ENCODE measurements around the gene CDS2.

Gene CDS2

DNA sequence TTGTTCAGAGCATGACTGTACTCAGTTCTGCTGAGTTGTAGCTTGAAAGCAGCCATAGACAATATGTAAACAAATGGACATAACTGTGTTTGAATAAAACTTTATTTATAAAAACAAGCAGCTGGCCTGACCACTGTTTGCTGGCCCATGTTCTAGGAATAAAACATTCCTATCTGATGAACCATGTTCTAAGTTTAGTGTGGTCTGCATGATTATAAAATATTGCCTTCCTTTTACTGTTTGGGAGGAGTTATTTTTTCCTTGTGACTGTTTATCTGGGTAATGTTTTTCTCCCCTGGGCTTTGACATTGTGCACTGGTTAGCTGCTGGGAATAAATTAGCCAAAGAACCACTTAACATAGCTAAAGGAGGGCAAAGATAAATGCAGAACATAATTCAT, 55.1 kb downstream of the CDS2 start:
- TF ChIP-seq, protein P1, sequence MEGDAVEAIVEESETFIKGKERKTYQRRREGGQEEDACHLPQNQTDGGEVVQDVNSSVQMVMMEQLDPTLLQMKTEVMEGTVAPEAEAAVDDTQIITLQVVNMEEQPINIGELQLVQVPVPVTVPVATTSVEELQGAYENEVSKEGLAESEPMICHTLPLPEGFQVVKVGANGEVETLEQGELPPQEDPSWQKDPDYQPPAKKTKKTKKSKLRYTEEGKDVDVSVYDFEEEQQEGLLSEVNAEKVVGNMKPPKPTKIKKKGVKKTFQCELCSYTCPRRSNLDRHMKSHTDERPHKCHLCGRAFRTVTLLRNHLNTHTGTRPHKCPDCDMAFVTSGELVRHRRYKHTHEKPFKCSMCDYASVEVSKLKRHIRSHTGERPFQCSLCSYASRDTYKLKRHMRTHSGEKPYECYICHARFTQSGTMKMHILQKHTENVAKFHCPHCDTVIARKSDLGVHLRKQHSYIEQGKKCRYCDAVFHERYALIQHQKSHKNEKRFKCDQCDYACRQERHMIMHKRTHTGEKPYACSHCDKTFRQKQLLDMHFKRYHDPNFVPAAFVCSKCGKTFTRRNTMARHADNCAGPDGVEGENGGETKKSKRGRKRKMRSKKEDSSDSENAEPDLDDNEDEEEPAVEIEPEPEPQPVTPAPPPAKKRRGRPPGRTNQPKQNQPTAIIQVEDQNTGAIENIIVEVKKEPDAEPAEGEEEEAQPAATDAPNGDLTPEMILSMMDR (IDR thresholded peaks at IDR 0.05): no peak
- TF ChIP-seq ZFX (IDR thresholded peaks at IDR 0.05; ENCODE audit: borderline replicate concordance): no peak
- peak overlapping the region; percentile 9; the same call in 1 of the 2 replicates for H3K27ac ChIP-seq

DNA sequence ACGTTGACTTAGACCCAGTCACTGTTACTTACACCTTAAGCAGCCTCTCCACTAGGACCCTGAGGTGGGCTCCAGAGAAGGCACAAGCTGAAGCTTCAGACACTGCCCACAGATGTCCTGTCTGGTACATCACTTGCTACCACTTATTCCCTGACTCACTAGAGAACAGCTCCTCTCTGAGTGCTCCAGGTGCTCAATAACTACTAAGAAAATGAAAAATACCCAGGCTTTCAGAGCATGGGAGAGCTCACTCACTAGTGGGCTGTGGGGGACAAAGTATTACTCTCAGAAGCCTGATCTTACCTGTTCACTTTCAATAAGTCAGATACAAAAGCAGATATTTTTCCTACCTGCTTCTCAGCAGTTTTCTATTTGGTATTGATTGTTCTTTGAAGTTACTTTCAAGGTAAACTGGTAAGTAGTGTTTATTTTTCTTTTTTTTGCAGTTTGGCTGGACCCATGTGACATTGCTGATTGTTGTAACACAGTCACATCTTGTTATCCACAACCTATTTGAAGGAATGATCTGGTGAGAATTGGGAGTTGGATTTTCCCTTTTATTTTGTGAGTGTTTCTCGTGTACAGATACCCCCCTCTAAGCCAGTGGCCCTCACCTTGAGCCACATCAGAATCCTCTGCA, 55.9 kb downstream of the CDS2 start:
- no peak for TF ChIP-seq ZFX (IDR thresholded peaks at IDR 0.05; ENCODE audit: borderline replicate concordance)
- TF ChIP-seq, protein P1 (IDR thresholded peaks at IDR 0.05): no peak

DNA sequence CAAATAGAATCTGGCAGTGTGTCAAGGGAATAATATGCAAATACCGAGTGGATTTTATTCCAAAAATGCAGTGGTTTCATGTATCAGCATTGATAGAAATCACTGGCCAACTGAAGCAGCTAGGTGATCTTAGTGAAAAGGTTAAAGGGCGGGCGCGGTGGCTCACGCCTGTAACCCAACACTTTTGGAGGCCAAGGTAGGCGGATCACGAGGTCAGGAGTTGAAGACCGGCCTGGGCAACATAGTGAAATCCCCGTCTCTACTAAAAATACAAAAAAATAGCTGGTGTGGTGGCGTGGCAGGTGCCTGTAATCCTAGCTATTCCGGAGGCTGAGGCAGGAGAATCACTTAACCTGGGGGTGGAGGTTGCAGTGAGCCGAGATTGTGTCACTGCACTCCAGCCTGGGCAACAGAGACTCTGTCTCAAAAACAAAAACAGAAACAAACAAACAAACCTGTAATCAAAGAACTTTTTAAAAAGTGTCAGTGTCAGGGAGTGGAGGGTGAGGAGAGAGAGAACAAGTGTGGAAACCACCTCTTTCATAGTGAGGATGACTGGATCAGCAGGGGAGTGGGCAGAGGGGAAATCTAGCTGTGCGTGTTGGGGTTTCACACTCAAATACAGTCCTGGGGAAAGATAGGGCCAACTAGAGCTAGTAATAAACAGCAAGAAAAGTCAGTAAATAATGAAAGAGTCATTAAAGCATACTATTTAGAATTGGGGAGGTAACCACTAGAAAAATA, 57.1 kb downstream of the CDS2 start:
- TF ChIP-seq, protein P1 (IDR thresholded peaks at IDR 0.05): no peak
- TF ChIP-seq ZFX (IDR thresholded peaks at IDR 0.05; ENCODE audit: borderline replicate concordance): no peak
- H3K27ac ChIP-seq: no peak overlapping the region

More for the DNA sequence above, 55.9 kb downstream of the CDS2 start:
- H3K27ac ChIP-seq: no peak overlapping the region

DNA sequence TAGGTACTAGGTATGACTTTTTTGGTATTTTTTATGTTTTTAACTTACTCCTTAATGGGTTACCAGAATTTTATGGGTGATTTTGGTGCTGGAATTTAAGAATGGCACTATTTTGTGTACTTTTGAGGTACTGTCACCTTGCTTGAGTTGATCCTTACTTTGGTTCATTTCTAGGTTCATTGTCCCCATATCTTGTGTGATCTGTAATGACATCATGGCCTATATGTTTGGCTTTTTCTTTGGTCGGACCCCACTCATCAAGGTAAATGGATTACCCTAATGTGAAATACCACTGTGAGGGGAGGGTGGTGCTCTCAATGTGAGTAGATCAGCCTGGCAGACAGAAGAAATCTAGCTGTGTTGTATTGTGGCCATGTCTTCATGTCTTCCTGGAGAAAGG, 57.9 kb downstream of the CDS2 start:
- TF ChIP-seq, protein P1 (IDR thresholded peaks at IDR 0.05): no peak
- no peak for TF ChIP-seq ZFX (IDR thresholded peaks at IDR 0.05; ENCODE audit: borderline replicate concordance)
- no peak overlapping the region for H3K27ac ChIP-seq

DNA sequence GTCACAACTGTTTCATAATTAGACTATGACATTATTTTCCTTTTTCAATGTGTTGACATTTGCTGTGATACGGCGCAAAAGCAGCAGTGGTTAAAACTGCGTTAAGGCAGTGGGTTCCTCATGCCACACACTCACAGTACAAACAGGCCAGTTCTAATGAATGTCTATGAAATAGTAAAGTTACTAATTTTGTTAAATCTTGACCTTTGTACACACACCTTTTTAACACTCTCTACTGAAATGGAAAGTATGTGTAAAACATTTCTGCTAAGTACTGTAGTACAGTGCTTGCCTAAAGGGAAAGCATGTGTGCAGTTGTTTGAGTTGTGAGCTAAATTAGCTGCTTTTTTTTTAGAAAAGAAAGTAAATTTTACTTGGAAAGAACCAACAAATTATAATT, 60.3 kb downstream of the CDS2 start:
- TF ChIP-seq, protein P1 (IDR thresholded peaks at IDR 0.05): no peak
- TF ChIP-seq ZFX (IDR thresholded peaks at IDR 0.05; ENCODE audit: borderline replicate concordance): no peak
- no peak overlapping the region for H3K27ac ChIP-seq

DNA sequence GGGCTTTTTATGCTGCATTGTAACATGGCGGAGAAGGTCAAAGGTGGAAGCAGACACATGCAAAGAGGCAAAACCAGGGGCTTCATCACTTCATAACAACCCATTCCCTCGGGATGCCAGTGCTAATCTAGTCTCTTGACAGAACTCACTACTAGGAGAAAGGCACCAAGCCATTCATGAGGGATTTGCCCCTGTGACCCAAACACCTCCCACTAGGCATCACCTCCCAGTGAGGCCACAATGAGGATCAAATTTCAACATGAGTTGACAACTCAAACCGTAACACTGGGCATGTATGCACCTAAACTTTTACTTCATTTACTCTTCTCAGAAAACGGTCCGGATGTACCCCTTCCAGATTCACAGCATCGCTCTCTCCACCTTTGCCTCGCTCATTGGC, 61.9 kb downstream of the CDS2 start:
- no peak overlapping the region for H3K27ac ChIP-seq
- TF ChIP-seq ZFX (IDR thresholded peaks at IDR 0.05; ENCODE audit: borderline replicate concordance): no peak
- TF ChIP-seq, protein P1 (IDR thresholded peaks at IDR 0.05): no peak

DNA sequence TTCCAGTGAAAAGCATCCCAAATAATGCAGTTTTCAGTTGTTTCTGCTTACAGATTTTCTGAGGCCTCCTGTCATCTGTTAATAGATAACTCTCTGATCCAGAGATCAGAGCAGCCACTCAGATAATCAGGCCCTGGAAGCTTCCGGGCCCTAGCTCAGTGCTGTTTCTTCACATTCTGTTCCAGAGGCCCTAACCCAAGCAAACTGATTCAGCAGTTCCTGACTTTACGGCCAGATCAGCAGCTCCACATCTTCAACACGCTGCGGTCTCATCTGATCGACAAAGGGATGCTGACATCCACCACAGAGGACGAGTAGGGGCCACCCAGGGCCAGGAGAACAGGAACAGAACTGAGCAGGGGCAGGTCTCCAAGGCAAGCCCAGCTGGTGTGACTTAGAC, 63.1 kb downstream of the CDS2 start:
- no peak overlapping the region for H3K27ac ChIP-seq
- TF ChIP-seq ZFX (IDR thresholded peaks at IDR 0.05; ENCODE audit: borderline replicate concordance): no peak
- TF ChIP-seq, protein P1 (IDR thresholded peaks at IDR 0.05): no peak

Measured in 22Rv1 (cell line).